Thymus (tissue), 11 donors: Measurements from ENCODE around the gene MYO1D. TPM values are rescaled to one million over a fixed set of nuclear protein-coding genes. Genes with fewer than 3 reads are reported as not detected.

Source experiments
- DNase-seq, 9 donors: peaks; one replicate each; pipeline ENCODE4 v3.0.0-alpha.2; 2013; ENCODE audit warnings: low spot score in 9 of 9, low read depth in 6 of 9, missing footprints in 1 of 9
- H3K27ac ChIP-seq, 2 donors: one replicate each; pipeline ENCODE4 v1.5.1; 2013; ENCODE audit warnings: control low read depth in 1 of 2, low read depth in 1 of 2, low read length in 1 of 2, mild to moderate bottlenecking in 1 of 2, moderate library complexity in 1 of 2
- H3K27me3 ChIP-seq, 2 donors: one replicate each; pipeline ENCODE4 v1.5.1; 2013; ENCODE audit warnings: low read length in 1 of 2; ENCODE audit not compliant: control insufficient read depth in 2 of 2, insufficient read depth in 1 of 2
- H3K36me3 ChIP-seq, 2 donors: one replicate each; pipeline ENCODE4 v1.5.1; 2013; ENCODE audit warnings: low read length in 1 of 2, mild to moderate bottlenecking in 1 of 2, moderate library complexity in 1 of 2; ENCODE audit not compliant: control insufficient read depth in 2 of 2, insufficient read depth in 2 of 2
- H3K4me1 ChIP-seq, 2 donors: one replicate each; pipeline ENCODE4 v1.5.1; 2013; ENCODE audit warnings: low read length in 2 of 2; ENCODE audit not compliant: control insufficient read depth in 2 of 2, insufficient read depth in 2 of 2
- H3K4me3 ChIP-seq, 2 donors: one replicate each; pipeline ENCODE4 v1.5.1; 2013; ENCODE audit warnings: low read length in 2 of 2, control low read depth in 1 of 2, mild to moderate bottlenecking in 1 of 2
- H3K9me3 ChIP-seq, 2 donors: one replicate each; pipeline ENCODE4 v1.5.1; 2013; ENCODE audit warnings: low read length in 1 of 2, mild to moderate bottlenecking in 1 of 2; ENCODE audit not compliant: control insufficient read depth in 2 of 2, insufficient read depth in 1 of 2
- WGBS: extraction: QIAGEN DNeasy Blood & Tissue Kit; methylation state at CpG from one replicate; pipeline ENCODE4 v1.1.7; 2013; 5-methylcytosine and 5-hydroxymethylcytosine counted together
- polyA plus RNA-seq: library from polyadenylated mRNA; stranded (reverse); fragments of 200-250 nt; gene quantifications from one replicate; pipeline ENCODE4 v1.2.3, GENCODE V29; 2013
- total RNA-seq: library from RNA; stranded (reverse); fragments of 120-200 nt; gene quantifications from one replicate; pipeline ENCODE4 v1.2.4, GENCODE V29; 2013
- donor health status: healthy.

MYO1D gene
- total and polyA plus RNA-seq, 2 donors = 5.7 to 12.4 TPM

DNA sequence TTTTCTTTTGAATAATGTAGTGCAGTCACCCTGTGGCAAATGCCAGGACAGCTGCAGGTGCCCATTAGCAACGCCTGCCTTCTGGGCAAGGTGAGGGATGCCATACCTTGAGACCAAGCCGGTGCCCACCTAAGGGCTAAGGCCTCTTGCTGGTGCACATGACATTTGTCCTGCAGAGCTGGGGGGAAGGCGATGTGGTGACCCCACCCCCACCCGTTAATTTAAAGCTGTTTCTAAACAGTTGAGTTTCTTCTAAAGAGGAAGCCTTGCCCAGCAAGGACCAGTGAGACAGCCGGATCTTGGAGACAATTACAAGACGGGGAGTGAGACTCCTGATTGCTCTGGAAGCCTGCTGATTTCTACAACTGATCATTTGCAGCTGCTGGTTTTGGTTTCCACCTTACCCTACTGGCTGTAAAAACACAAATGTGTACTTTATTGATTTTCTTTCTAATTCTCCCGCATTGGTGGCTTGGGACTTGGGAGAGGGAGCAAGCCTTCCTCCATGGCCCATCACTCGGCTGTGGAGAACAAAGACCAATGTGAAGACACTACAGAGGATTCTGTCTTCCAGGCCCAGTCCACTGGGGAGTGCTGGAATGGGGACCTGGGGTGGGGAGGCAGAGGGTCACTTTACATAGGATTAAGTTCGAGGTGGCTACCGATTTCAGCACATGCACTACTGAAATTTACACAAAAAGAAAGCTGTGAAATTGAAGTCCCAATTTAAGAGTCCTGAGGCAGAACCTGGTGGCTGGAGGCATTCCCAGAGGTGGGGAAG lies 387.4 kb downstream of the MYO1D start:
- H3K36me3 ChIP-seq = peaks cover 14 to 29% of the 10 kb centered on the region in 2 donors
- peaks cover 33 to 35% of the 10 kb centered on the region in 2 donors for H3K4me1 ChIP-seq
- 96% methylated on average over 10 of the region's 10 CpGs for WGBS
- H3K9me3 ChIP-seq = peaks cover 2 to 3% of the 10 kb centered on the region in 2 donors
- peaks cover 0 to 9% of the 10 kb centered on the region in 2 donors for H3K27me3 ChIP-seq
- DNase-seq = no peak
- no peak overlapping the region for H3K27ac ChIP-seq
- H3K4me3 ChIP-seq = no peak overlapping the region

DNA sequence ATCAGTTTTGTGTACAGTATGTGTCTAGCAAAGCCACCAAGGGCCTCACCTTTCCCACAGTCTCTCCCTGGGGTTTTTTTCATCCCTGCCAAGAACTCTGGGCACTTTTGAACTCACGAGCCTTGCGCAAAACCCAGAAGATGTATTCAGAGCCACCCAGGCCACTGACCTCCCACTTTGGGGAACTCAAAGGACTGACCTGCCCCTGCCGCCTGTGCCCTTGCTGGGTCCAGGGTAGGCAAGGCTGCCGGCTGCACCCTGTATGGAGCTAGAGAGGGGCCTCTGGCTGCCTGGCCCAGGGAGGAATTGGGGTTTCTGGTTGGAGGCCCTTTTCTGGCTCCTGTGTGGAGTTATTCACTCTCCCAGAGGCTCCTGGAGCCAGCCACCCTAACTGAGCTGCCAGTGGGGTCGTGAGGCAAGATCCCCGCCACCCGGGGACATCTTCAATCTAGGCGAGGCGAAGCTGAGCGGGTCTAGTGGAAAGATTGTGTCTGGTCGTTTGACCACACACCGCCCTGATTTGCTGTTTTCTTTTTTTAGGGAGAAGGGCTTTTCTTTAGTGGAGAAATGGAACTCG lies 388.2 kb downstream of the MYO1D start:
- H3K36me3 ChIP-seq = peaks cover 14 to 29% of the 10 kb centered on the region in 2 donors
- peaks cover 0 to 9% of the 10 kb centered on the region in 2 donors for H3K27me3 ChIP-seq
- H3K9me3 ChIP-seq = peaks cover 2 to 3% of the 10 kb centered on the region in 2 donors
- no peak overlapping the region for H3K27ac ChIP-seq
- WGBS = over 99% methylated on average over 13 of the region's 13 CpGs
- no peak for DNase-seq
- peaks cover 33 to 35% of the 10 kb centered on the region in 2 donors for H3K4me1 ChIP-seq
- H3K4me3 ChIP-seq = no peak overlapping the region

GRCh38 chr17:32488177-32488542 lies 388.8 kb downstream of the MYO1D start:
- H3K36me3 ChIP-seq = peaks cover 14 to 29% of the 10 kb centered on the region in 2 donors
- peaks cover 2% of the 10 kb centered on the region in 2 donors for H3K9me3 ChIP-seq
- no peak overlapping the region for H3K27ac ChIP-seq
- WGBS = 97% methylated on average over 16 of the region's 16 CpGs
- DNase-seq = no peak
- peaks cover 35% of the 10 kb centered on the region in 2 donors for H3K4me1 ChIP-seq
- H3K27me3 ChIP-seq = peaks cover 0 to 9% of the 10 kb centered on the region in 2 donors
- H3K4me3 ChIP-seq = peak overlapping the region; percentile 37 to 92

GRCh38 chr17:32487473-32488176 lies 389.3 kb downstream of the MYO1D start:
- Histone ChIP-seq H3K27ac (peak overlapping the region in 1 of 2 donors; percentile 58), H3K4me3 (peak overlapping the region; percentile 37 to 92), H3K36me3 (peaks cover 16 to 29% of the 10 kb centered on the region in 2 donors), H3K9me3 (peaks cover 0 to 2% of the 10 kb centered on the region in 2 donors), H3K4me1 (peaks cover 33 to 38% of the 10 kb centered on the region in 2 donors), H3K27me3 (peaks cover 0 to 9% of the 10 kb centered on the region in 2 donors)
- peak in 1 of 9 donors; percentile 35 for DNase-seq
- WGBS = 47% methylated on average over 59 of the region's 59 CpGs

GRCh38 chr17:32486701-32487472 lies 390.0 kb downstream of the MYO1D start, which contains the start of gene CDK5R1:
CDK5R1 (plus strand) TSS chr17:32486993; CDS start chr17:32487621, 628 bp downstream.
- H3K9me3 ChIP-seq = peaks cover 0 to 2% of the 10 kb centered on the region in 2 donors
- under 1% methylated on average over 135 of the region's 135 CpGs for WGBS
- H3K27ac ChIP-seq = peak within 1 kb of the TSS in 1 of 2 donors; percentile 72
- peaks cover 27 to 37% of the 10 kb centered on the region in 2 donors for H3K4me1 ChIP-seq
- H3K4me3 ChIP-seq = peak within 1 kb of the TSS; percentile 37 to 92
- peak in 6 of 9 donors; percentile 42 to 82 (median 58) for DNase-seq
- H3K27me3 ChIP-seq = peaks cover 0 to 9% of the 10 kb centered on the region in 2 donors
- peaks cover 21 to 32% of the 10 kb centered on the region in 2 donors for H3K36me3 ChIP-seq

GRCh38 chr17:32486111-32486700 lies 390.7 kb downstream of the MYO1D start:
- 15% methylated on average over 72 of the region's 72 CpGs for WGBS
- Histone ChIP-seq H3K9me3 (peaks cover 0 to 2% of the 10 kb centered on the region in 2 donors), H3K27ac (peak overlapping the region in 1 of 2 donors; percentile 72), H3K4me3 (peak overlapping the region in 1 of 2 donors; percentile 92), H3K27me3 (peaks cover 0 to 9% of the 10 kb centered on the region in 2 donors), H3K4me1 (peaks cover 22 to 33% of the 10 kb centered on the region in 2 donors), H3K36me3 (peaks cover 28 to 33% of the 10 kb centered on the region in 2 donors)
- peak in 6 of 9 donors; percentile 46 to 83 (median 66) for DNase-seq

DNA sequence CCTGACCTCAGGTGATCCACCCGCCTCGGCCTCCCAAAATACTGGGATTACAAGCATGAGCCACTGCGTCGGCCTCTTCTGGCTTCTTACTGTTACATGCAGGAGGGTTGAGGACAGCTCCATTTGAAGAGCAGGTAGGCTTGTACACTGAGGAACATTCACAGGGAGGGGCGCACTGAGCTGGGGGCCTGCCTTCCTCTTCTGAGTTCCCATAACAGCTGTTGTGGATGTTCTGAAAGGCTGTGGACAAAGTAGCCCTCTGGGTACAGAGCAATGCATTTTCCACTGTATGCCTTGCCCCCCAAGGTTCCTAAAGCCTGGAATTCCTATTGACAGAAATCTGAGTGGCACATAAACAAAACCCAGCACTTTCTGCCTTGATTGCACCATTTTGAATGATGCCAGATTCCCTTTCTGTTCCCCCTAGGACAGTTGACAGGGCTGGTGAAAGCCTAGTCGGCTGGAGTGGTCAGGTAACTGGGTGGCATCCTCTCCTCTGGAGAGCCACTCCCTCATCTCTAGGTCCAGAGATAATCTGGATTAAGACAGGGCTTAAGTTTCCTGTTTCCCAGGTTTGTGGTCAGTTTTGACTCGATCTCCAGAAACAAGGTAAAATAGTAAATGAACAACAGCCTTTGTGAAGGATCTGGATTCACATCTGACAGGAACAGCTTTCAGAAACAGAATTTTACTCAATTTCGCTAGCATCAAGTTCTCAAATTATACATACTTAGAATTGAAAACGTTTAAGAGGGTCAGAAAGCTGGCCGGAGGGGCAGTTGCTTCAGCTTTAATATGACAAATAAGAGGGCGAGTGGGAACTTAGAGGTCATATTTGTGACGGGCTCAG lies 391.4 kb downstream of the MYO1D start:
- DNase-seq = no peak
- H3K36me3 ChIP-seq = peaks cover 35 to 39% of the 10 kb centered on the region in 2 donors
- peaks cover 0 to 2% of the 10 kb centered on the region in 2 donors for H3K9me3 ChIP-seq
- peaks cover 22 to 33% of the 10 kb centered on the region in 2 donors for H3K4me1 ChIP-seq
- no peak overlapping the region for H3K4me3 ChIP-seq
- peak overlapping the region in 1 of 2 donors; percentile 3 for H3K27ac ChIP-seq
- WGBS = 88% methylated on average over 12 of the region's 12 CpGs
- peaks cover 0 to 9% of the 10 kb centered on the region in 2 donors for H3K27me3 ChIP-seq
